ENCODE results near the gene WDR48. TPM values are rescaled to one million over a fixed set of nuclear protein-coding genes. Genes with fewer than 3 reads are reported as not detected.

The WDR48 gene
- total RNA-seq, 4 donors from 2014 or later: 27.4 to 47.2 (median 38.0) TPM

DNA sequence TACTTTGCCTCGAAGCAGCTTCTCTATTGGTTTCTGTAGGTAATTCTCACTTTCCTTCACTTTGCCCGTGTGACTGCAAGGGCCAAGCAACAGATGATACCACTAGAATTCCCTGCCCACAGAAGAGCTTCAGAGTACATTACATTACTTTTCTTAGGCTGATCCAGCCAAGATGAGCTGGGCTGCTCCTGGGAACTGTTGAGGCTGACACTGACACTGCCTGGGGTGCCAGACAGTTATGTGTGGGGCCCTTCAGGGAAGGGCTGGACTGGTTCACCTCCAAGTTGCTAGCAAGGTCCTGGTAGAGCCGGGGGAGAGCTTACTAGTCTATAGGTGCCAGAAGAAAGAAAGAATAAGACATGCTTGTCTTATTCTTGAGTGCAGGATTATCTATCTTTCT is 36.6 kb downstream of the WDR48 start:
- Histone ChIP-seq H3K4me3 (no peak overlapping the region), H3K27ac (no peak overlapping the region), H3K9me3 (no peaks in the 10 kb centered on the region), H3K36me3 (peaks cover 4 to 95% of the 10 kb centered on the region in 2 donors), H3K4me1 (no peaks in the 10 kb centered on the region), H3K27me3 (no peaks in the 10 kb centered on the region)
- WGBS, 2 donors (ENCODE audit: low coverage in 1 of 2): 93 to 100% methylated on average over 2 of the region's 3 CpGs
- ATAC-seq: no peak
- TF ChIP-seq, protein P1, sequence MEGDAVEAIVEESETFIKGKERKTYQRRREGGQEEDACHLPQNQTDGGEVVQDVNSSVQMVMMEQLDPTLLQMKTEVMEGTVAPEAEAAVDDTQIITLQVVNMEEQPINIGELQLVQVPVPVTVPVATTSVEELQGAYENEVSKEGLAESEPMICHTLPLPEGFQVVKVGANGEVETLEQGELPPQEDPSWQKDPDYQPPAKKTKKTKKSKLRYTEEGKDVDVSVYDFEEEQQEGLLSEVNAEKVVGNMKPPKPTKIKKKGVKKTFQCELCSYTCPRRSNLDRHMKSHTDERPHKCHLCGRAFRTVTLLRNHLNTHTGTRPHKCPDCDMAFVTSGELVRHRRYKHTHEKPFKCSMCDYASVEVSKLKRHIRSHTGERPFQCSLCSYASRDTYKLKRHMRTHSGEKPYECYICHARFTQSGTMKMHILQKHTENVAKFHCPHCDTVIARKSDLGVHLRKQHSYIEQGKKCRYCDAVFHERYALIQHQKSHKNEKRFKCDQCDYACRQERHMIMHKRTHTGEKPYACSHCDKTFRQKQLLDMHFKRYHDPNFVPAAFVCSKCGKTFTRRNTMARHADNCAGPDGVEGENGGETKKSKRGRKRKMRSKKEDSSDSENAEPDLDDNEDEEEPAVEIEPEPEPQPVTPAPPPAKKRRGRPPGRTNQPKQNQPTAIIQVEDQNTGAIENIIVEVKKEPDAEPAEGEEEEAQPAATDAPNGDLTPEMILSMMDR (IDR thresholded peaks at IDR 0.05): no peak
- no peak for TF ChIP-seq EP300 (IDR thresholded peaks at IDR 0.05)
- no peak for TF ChIP-seq POLR2A (IDR thresholded peaks at IDR 0.05)
- TF ChIP-seq POLR2AphosphoS5 (IDR thresholded peaks at IDR 0.05): no peak

- no peak overlapping the region for H3K27ac ChIP-seq
These were observed 37.1 kb downstream of the WDR48 start for GRCh38 chr3:39088889-39089288.

GRCh38 chr3:39090922-39091321 is 39.1 kb downstream of the WDR48 start:
- no peaks in the 10 kb centered on the region for H3K27me3 ChIP-seq
- TF ChIP-seq POLR2AphosphoS5 (IDR thresholded peaks at IDR 0.05) (no peak), POLR2A (IDR thresholded peaks at IDR 0.05) (no peak), EP300 (IDR thresholded peaks at IDR 0.05) (no peak)
- TF ChIP-seq, protein P1 (IDR thresholded peaks at IDR 0.05): no peak
- WGBS, 2 donors (ENCODE audit: low coverage in 1 of 2): 96 to 100% methylated on average over 2 of the region's 2 CpGs
- H3K36me3 ChIP-seq: peaks cover 4 to 100% of the 10 kb centered on the region in 2 donors
- H3K4me3 ChIP-seq: no peak overlapping the region
- H3K9me3 ChIP-seq: no peaks in the 10 kb centered on the region
- ATAC-seq: no peak
- H3K4me1 ChIP-seq: peaks cover 0 to 12% (median 0%) of the 10 kb centered on the region in 3 donors
- H3K27ac ChIP-seq: no peak overlapping the region

More at GRCh38 chr3:39088889-39089288, 37.1 kb downstream of the WDR48 start:
- TF ChIP-seq POLR2A (IDR thresholded peaks at IDR 0.05): no peak
- TF ChIP-seq, protein P1 (IDR thresholded peaks at IDR 0.05): no peak
- no peak for TF ChIP-seq EP300 (IDR thresholded peaks at IDR 0.05)
- TF ChIP-seq POLR2AphosphoS5 (IDR thresholded peaks at IDR 0.05): no peak
- Histone ChIP-seq H3K4me1 (no peaks in the 10 kb centered on the region), H3K4me3 (no peak overlapping the region), H3K27me3 (no peaks in the 10 kb centered on the region), H3K9me3 (no peaks in the 10 kb centered on the region), H3K36me3 (peaks cover 4 to 96% of the 10 kb centered on the region in 2 donors)
- ATAC-seq: no peak
- WGBS, 2 donors (ENCODE audit: low coverage in 1 of 2): 81 to 82% methylated on average over 3 of the region's 3 CpGs

- peak; percentile 74 for ATAC-seq
- Histone ChIP-seq H3K4me3 (no peak overlapping the region), H3K36me3 (peaks cover 0 to 100% of the 10 kb centered on the region in 2 donors), H3K4me1 (peaks cover 0 to 24% (median 0%) of the 10 kb centered on the region in 3 donors), H3K27ac (peak overlapping the region in 3 of 4 donors; percentile 5 to 50 (median 32)), H3K27me3 (no peaks in the 10 kb centered on the region), H3K9me3 (no peaks in the 10 kb centered on the region)
- 65 to 67% methylated on average over 4 to 5 of the region's 7 CpGs for WGBS, 2 donors (ENCODE audit: low coverage in 1 of 2)
- peak; percentile 34 for TF ChIP-seq POLR2AphosphoS5 (IDR thresholded peaks at IDR 0.05)
- no peak for TF ChIP-seq EP300 (IDR thresholded peaks at IDR 0.05)
These were observed 43.2 kb downstream of the WDR48 start for GRCh38 chr3:39094851-39095677.

DNA sequence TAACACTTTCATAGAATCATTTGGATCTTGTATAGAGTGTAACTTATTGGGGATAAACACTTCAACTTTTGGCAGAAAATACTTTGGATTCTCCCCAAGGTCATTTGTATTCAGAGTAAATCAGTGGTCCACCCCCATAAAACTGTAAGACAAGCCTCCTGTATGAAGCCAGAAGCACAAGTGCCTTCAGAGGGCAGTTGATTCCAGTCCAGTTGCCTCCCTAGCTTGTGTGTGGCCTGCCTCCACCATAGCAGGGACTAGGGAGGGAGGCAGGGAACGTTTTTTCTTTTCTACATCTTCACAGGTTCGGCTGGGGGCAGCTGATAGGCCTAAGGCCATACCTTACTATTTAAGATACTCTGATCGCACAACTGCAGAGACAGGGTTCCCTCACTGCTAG is 44.0 kb downstream of the WDR48 start:
- TF ChIP-seq EP300 (IDR thresholded peaks at IDR 0.05): no peak
- TF ChIP-seq, protein P1 (IDR thresholded peaks at IDR 0.05): no peak
- no peak for TF ChIP-seq POLR2AphosphoS5 (IDR thresholded peaks at IDR 0.05)
- TF ChIP-seq POLR2A (IDR thresholded peaks at IDR 0.05): no peak
- Histone ChIP-seq H3K9me3 (no peaks in the 10 kb centered on the region), H3K27ac (peak overlapping the region in 3 of 4 donors; percentile 42 to 51 (median 50)), H3K36me3 (peaks cover 0 to 100% of the 10 kb centered on the region in 2 donors), H3K4me1 (peaks cover 0 to 24% (median 0%) of the 10 kb centered on the region in 3 donors), H3K27me3 (no peaks in the 10 kb centered on the region), H3K4me3 (no peak overlapping the region)
- ATAC-seq: no peak
- 58 to 100% methylated on average over 1 to 3 of the region's 3 CpGs for WGBS, 2 donors (ENCODE audit: low coverage in 1 of 2)
